Ureter (tissue), 1 donor: ENCODE measurements around the gene TNXB. TPM values are rescaled to one million over a fixed set of nuclear protein-coding genes. Genes with fewer than 3 reads are reported as not detected.
A peak's percentile ranks its signal among the peaks of the same experiment; 100 is the strongest.
"Not testable (repeated sequence)": the region's sequence is repeated elsewhere in the genome, so short reads cannot be mapped to it uniquely, and the experiment has no call there.

Source experiments
- DNase-seq: peaks from one replicate; pipeline ENCODE4 v3.0.0-alpha.2; 2020; ENCODE audit warnings: low spot score
- total RNA-seq: library from RNA; stranded (reverse); gene quantifications from one replicate; pipeline ENCODE4 v1.2.4, GENCODE V29; 2023
- donor health status: DM: yes; HTN: yes; CAD: no.

TNXB gene
- total RNA-seq, 1 donor from 2014 or later: 121 TPM

GRCh38 chr6:32112431-32112980 lies 3.4 kb upstream of the TNXB start:
- DNase-seq: no peak

- DNase-seq: no peak
Observed at GRCh38 chr6:32111424-32112066, 2.4 kb upstream of the TNXB start.

GRCh38 chr6:32110632-32111031 lies 1.5 kb upstream of the TNXB start:
- DNase-seq: no peak

GRCh38 chr6:32109765-32110160 lies 625 bp upstream of the TNXB start:
- DNase-seq: no peak

- DNase-seq: no peak
Observed at GRCh38 chr6:32108727-32109113, 418 bp downstream of the TNXB start.

GRCh38 chr6:32108094-32108627 lies 977 bp downstream of the TNXB start:
- peak; percentile 70 for DNase-seq

GRCh38 chr6:32107406-32107805 lies 1.7 kb downstream of the TNXB start:
- DNase-seq: peak; percentile 57

GRCh38 chr6:32105433-32105832 lies 3.7 kb downstream of the TNXB start:
- DNase-seq: no peak

- DNase-seq: no peak
Observed at GRCh38 chr6:32102255-32102654, 6.9 kb downstream of the TNXB start.

GRCh38 chr6:32100251-32100650 lies 8.9 kb downstream of the TNXB start:
- not testable (repeated sequence) for DNase-seq

GRCh38 chr6:32097364-32097763 lies 11.8 kb downstream of the TNXB start:
- no peak for DNase-seq

GRCh38 chr6:32096394-32097258 lies 12.5 kb downstream of the TNXB start:
- DNase-seq: no peak

GRCh38 chr6:32096087-32096393 lies 13.1 kb downstream of the TNXB start:
- DNase-seq: no peak

GRCh38 chr6:32095338-32096086 lies 13.6 kb downstream of the TNXB start:
- DNase-seq: no peak

- DNase-seq: no peak
Observed at GRCh38 chr6:32092760-32093497, 16.2 kb downstream of the TNXB start.

GRCh38 chr6:32089082-32089828 lies 19.9 kb downstream of the TNXB start:
- no peak for DNase-seq

GRCh38 chr6:32088487-32089049 lies 20.6 kb downstream of the TNXB start:
- DNase-seq: no peak

- DNase-seq: peak; percentile 87
Observed at GRCh38 chr6:32087574-32088486, 21.3 kb downstream of the TNXB start.
